ENCODE data around the gene MAB21L3.
"Not testable (repeated sequence)": the region's sequence is repeated elsewhere in the genome, so short reads cannot be mapped to it uniquely, and the experiment has no call there.

MAB21L3 gene

GRCh38 chr1:116134476-116134773 lies 23.2 kb downstream of the MAB21L3 start:
- no peak for DNase-seq (ENCODE audit: low read depth in 2 of 2)

GRCh38 chr1:116138277-116138792 lies 27.1 kb downstream of the MAB21L3 start:
- no peak for DNase-seq (ENCODE audit: low read depth in 2 of 2)

GRCh38 chr1:116139592-116140134 lies 28.5 kb downstream of the MAB21L3 start:
- DNase-seq (ENCODE audit: low read depth in 2 of 2) = no peak

- DNase-seq (ENCODE audit: low read depth in 2 of 2) = no peak
These were observed 33.0 kb downstream of the MAB21L3 start for GRCh38 chr1:116144151-116144550.

- DNase-seq (ENCODE audit: low read depth in 2 of 2) = not testable (repeated sequence)
These were observed 35.4 kb downstream of the MAB21L3 start for GRCh38 chr1:116146447-116147113.

- DNase-seq (ENCODE audit: low read depth in 2 of 2) = no peak
These were observed 35.9 kb downstream of the MAB21L3 start for GRCh38 chr1:116147114-116147510.

GRCh38 chr1:116147972-116148371 lies 36.8 kb downstream of the MAB21L3 start:
- DNase-seq (ENCODE audit: low read depth in 2 of 2) = no peak

- no peak for DNase-seq (ENCODE audit: low read depth in 2 of 2)
These were observed 37.8 kb downstream of the MAB21L3 start for GRCh38 chr1:116148967-116149366.

- DNase-seq (ENCODE audit: low read depth in 2 of 2) = no peak
These were observed 39.2 kb downstream of the MAB21L3 start for GRCh38 chr1:116150368-116150767.

GRCh38 chr1:116151739-116152576 lies 40.8 kb downstream of the MAB21L3 start:
- peak; percentile 55 to 61 for DNase-seq (ENCODE audit: low read depth in 2 of 2)

- DNase-seq (ENCODE audit: low read depth in 2 of 2) = no peak
These were observed 41.4 kb downstream of the MAB21L3 start for GRCh38 chr1:116152577-116152943.

GRCh38 chr1:116152950-116153691 lies 41.9 kb downstream of the MAB21L3 start:
- no peak for DNase-seq (ENCODE audit: low read depth in 2 of 2)

GRCh38 chr1:116153692-116154031 lies 42.5 kb downstream of the MAB21L3 start:
- DNase-seq (ENCODE audit: low read depth in 2 of 2) = no peak

- no peak for DNase-seq (ENCODE audit: low read depth in 2 of 2)
These were observed 43.3 kb downstream of the MAB21L3 start for GRCh38 chr1:116154536-116154935.

- DNase-seq (ENCODE audit: low read depth in 2 of 2) = no peak
These were observed 45.9 kb downstream of the MAB21L3 start for GRCh38 chr1:116157096-116157495.

- DNase-seq (ENCODE audit: low read depth in 2 of 2) = no peak
These were observed 48.0 kb downstream of the MAB21L3 start for GRCh38 chr1:116159177-116159576.

- no peak for DNase-seq (ENCODE audit: low read depth in 2 of 2)
These were observed 48.4 kb downstream of the MAB21L3 start for GRCh38 chr1:116159611-116160010.

GRCh38 chr1:116161390-116161789 lies 50.2 kb downstream of the MAB21L3 start:
- DNase-seq (ENCODE audit: low read depth in 2 of 2) = no peak

GRCh38 chr1:116161877-116162390 lies 50.7 kb downstream of the MAB21L3 start:
- no peak for DNase-seq (ENCODE audit: low read depth in 2 of 2)

- no peak for DNase-seq (ENCODE audit: low read depth in 2 of 2)
These were observed 52.3 kb downstream of the MAB21L3 start for GRCh38 chr1:116163533-116163932.

GRCh38 chr1:116164150-116164549 lies 53.0 kb downstream of the MAB21L3 start:
- DNase-seq (ENCODE audit: low read depth in 2 of 2) = no peak

All from activated CD4-positive, alpha-beta T cell treated with anti-CD3 and anti-CD28 coated beads for 24 hours (primary cell).